NB4 (cell line): ENCODE measurements around the gene THSD4.

Experiments
- CTCF ChIP-seq: IDR thresholded peaks from one replicate; pipeline ENCODE4 v1.5.1; 2012; ENCODE audit warnings: low read depth, low read length
- MYC ChIP-seq: IDR thresholded peaks from 2 replicates; pipeline ENCODE4 v1.6.1; 2011; ENCODE audit warnings: low read depth, low read length
- POLR2A ChIP-seq: IDR thresholded peaks from 2 replicates; pipeline ENCODE4 v1.6.1; 2011; ENCODE audit warnings: mild to moderate bottlenecking; ENCODE audit not compliant: insufficient read length; ENCODE audit errors: extremely low read depth

DNA sequence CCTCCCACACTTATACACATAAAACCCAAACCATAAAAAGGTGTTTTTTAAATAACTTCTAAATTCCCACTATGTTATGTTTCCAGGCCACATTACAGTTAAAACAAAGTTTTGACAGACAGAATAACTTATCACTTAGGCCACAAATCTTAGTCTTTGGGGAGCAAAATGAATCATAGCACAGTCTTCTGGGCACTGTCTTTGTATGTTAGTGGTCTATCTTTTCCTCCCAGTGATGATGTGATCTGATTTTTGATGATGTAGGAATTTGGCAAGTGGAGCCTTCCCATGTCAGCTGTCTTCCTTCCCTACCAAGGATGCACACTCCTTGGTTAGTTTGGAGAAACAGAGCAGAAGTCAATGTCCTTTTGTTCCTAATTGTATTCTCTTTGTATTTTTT lies 67.3 kb downstream of the THSD4 start:
- TF ChIP-seq CTCF: no peak
- TF ChIP-seq MYC: no peak
- TF ChIP-seq POLR2A: no peak
